Measurements from ENCODE around the gene ZAP70. TPM values are rescaled to one million over a fixed set of nuclear protein-coding genes. Genes with fewer than 3 reads are reported as not detected.

The ZAP70 gene
- total RNA-seq, 1 donor, result not detected

DNA sequence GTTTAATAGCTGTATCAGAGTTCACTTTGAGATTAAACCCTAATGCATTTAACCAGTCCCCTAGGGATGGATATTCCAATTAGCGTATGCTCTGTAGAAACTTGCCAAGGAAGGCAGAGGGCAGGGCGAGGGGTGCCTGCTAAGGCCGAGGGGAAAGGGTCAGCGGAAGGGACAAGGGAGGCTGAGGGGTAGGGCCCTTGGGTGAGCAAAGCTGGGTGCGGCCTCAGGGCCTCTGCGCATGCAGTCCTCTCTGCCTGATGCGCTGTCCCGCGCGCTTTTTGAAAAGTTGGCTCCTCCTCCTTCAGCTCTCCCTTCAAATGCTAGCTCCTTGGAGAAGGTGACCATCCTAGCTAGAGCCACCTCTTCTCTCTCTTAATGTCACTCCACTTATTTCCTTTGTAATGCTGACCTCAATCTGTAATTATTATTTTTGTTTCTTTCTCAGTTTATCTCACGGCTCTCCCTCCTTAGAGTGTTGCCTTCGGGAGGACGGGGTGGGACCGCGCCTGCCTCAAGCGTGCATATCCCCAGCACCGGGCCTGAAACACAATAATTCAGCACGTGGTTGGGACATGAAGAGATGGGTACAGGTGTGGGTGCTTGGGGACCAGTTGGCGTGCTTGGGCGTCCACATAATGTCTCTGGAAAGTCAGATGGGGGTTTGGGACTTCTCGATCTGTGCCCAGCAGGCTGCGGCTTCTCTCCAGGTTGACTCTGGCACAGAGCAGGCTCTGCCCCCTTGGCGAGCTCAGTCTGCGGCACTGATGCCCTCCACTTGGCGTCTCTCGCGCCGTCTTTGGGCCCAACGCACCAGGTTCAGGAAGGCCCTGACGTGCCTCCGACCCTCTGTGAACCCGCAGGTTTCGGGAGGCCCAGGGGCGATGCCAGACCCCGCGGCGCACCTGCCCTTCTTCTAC is 10.0 kb downstream of the ZAP70 start:
- TF ChIP-seq, protein P1, sequence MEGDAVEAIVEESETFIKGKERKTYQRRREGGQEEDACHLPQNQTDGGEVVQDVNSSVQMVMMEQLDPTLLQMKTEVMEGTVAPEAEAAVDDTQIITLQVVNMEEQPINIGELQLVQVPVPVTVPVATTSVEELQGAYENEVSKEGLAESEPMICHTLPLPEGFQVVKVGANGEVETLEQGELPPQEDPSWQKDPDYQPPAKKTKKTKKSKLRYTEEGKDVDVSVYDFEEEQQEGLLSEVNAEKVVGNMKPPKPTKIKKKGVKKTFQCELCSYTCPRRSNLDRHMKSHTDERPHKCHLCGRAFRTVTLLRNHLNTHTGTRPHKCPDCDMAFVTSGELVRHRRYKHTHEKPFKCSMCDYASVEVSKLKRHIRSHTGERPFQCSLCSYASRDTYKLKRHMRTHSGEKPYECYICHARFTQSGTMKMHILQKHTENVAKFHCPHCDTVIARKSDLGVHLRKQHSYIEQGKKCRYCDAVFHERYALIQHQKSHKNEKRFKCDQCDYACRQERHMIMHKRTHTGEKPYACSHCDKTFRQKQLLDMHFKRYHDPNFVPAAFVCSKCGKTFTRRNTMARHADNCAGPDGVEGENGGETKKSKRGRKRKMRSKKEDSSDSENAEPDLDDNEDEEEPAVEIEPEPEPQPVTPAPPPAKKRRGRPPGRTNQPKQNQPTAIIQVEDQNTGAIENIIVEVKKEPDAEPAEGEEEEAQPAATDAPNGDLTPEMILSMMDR (IDR thresholded peaks at IDR 0.05; ENCODE audit: insufficient read depth, low read length), result no peak
- no peak overlapping the region for H3K4me3 ChIP-seq (ENCODE audit: low read depth, low read length)
- no peak for DNase-seq (ENCODE audit: low read depth)

DNA sequence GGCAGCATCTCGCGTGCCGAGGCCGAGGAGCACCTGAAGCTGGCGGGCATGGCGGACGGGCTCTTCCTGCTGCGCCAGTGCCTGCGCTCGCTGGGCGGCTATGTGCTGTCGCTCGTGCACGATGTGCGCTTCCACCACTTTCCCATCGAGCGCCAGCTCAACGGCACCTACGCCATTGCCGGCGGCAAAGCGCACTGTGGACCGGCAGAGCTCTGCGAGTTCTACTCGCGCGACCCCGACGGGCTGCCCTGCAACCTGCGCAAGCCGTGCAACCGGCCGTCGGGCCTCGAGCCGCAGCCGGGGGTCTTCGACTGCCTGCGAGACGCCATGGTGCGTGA is 10.7 kb downstream of the ZAP70 start:
- H3K4me3 ChIP-seq (ENCODE audit: low read depth, low read length), result no peak overlapping the region
- no peak for DNase-seq (ENCODE audit: low read depth)
- TF ChIP-seq, protein P1 (IDR thresholded peaks at IDR 0.05; ENCODE audit: insufficient read depth, low read length), result no peak

DNA sequence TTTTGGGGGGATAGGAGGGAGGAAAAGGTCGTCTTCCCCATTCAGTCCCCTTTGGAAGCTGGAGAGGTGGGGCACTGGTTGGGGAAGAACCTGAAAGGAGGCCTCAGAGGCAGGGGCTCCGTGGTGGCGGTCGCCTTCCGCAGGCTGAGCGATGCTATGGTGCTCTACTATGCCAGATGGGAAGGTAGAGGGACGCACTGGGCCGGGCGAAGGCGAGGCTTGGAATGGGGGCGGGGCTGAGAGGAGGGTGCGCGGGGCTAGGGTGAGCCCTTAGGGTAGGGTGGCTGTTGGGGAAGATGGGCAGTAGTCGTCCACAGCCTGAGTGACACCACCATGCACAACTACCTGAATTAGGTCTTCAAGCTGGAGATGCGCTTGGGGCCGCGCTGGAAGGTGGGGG is 11.1 kb downstream of the ZAP70 start:
- no peak overlapping the region for H3K4me3 ChIP-seq (ENCODE audit: low read depth, low read length)
- TF ChIP-seq, protein P1 (IDR thresholded peaks at IDR 0.05; ENCODE audit: insufficient read depth, low read length), result no peak
- DNase-seq (ENCODE audit: low read depth), result no peak

DNA sequence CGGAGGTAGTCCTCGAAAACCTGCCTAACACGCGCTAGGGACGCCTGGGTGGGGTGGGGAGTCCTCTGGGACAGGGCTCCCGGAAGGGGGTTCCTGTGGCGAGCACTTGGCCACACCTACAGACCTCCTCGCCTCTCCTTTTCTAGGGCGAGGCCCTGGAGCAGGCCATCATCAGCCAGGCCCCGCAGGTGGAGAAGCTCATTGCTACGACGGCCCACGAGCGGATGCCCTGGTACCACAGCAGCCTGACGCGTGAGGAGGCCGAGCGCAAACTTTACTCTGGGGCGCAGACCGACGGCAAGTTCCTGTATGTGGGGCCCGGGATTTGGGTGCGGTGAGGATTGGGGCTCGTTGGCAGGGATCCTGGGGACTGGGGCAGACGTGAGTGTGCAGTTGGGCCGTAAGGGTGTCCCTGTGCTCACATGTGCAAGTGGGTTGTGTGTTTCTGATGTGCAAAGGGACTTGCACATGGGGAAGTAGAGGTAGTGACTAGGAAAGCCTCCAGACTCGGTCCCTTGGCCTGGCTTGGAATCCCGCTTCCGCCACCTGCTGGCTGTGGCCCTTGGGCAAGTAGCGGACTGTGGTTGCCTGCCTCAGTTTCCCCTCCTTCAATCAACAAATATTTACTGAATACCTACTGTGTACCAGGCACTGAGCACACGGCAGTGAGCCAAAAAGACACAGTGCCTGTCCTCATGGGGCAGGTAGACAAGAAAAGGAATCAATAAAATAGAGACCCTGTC is 11.7 kb downstream of the ZAP70 start:
- TF ChIP-seq, protein P1 (IDR thresholded peaks at IDR 0.05; ENCODE audit: insufficient read depth, low read length), result no peak
- DNase-seq (ENCODE audit: low read depth), result no peak
- H3K4me3 ChIP-seq (ENCODE audit: low read depth, low read length), result no peak overlapping the region

DNA sequence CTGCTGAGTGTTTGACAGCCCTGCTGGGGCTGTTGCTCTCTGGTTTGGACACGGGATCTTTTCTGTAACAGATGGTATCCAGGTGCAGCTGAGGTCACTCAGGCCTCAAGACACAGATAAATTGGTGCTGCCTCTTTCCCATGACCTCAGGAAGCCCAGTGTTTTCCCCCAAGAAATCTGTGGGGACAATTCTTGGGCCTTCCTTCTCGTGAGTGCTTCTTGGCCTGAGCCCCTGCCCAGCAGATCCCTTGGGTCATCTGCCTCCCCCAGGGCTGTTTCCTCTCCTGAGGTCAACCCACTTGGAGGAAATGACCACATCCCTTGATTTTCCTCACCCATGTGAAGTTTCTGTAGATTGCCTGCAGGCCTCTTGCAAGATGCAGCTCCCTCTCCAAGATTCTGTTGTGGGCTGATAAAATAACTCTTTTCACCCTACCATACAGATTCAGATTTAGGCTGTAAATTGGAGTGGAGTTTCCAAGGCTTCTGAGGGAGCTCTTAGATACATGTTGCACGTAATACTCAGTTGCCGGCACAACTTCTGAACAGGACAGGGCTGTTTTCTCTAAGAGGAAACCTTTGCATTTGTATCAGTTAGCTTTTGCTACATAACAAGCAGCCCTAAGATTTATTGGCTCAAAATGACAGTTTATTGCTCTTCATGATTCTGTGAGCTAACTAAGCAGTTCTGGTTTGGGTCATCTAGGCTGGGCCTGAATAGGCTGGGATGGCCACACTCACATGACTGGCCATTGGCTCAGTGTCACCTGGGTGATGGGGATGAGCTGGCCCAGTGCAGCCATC is 13.1 kb downstream of the ZAP70 start:
- TF ChIP-seq, protein P1 (IDR thresholded peaks at IDR 0.05; ENCODE audit: insufficient read depth, low read length), result no peak
- DNase-seq (ENCODE audit: low read depth), result no peak
- no peak overlapping the region for H3K4me3 ChIP-seq (ENCODE audit: low read depth, low read length)

DNA sequence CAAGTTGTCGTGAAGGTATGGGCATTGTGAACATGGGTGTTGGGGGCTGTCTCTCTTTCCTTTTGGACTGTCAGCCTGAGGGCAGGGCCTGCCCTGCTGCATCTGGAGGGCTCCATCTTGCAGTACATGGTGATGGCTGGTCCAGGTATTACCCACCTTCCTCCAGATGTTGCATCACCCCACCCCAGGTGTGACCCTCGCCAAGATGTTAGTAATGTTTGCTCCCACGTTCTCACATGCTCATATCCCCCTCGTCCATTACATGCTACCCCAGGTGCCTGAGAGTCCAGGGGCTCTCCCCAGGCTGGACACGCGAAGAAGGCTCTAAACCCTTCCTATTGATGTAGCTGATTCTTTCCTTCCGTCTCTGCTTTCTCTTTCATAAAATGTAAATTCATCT is 13.9 kb downstream of the ZAP70 start:
- TF ChIP-seq, protein P1 (IDR thresholded peaks at IDR 0.05; ENCODE audit: insufficient read depth, low read length), result no peak
- H3K4me3 ChIP-seq (ENCODE audit: low read depth, low read length), result no peak overlapping the region
- DNase-seq (ENCODE audit: low read depth), result no peak
